NB4 (cell line): Measurements from ENCODE around the gene ZNF892.

ENCODE experiments used
- CTCF ChIP-seq: IDR thresholded peaks from one replicate; pipeline ENCODE4 v1.5.1; 2012; ENCODE audit warnings: low read depth, low read length
- MAX ChIP-seq: IDR thresholded peaks from 2 replicates; pipeline ENCODE4 v1.6.1; 2011; ENCODE audit warnings: low read depth, low read length
- MYC ChIP-seq: IDR thresholded peaks from 2 replicates; pipeline ENCODE4 v1.6.1; 2011; ENCODE audit warnings: low read depth, low read length
- POLR2A ChIP-seq: IDR thresholded peaks from 2 replicates; pipeline ENCODE4 v1.6.1; 2011; ENCODE audit warnings: mild to moderate bottlenecking; ENCODE audit not compliant: insufficient read length; ENCODE audit errors: extremely low read depth

- no peak for TF ChIP-seq CTCF
- TF ChIP-seq POLR2A = no peak
- no peak for TF ChIP-seq MAX
- TF ChIP-seq MYC = no peak
These were observed 48.9 kb upstream of the ZNF892 start for GRCh38 chr2:95158441-95158840.
